Coronary artery (tissue), 2 donors: ENCODE data around the gene TRA2B.

Experiments
- DNase-seq: peaks from one replicate; pipeline ENCODE4 v3.0.0-alpha.2; 2017; ENCODE audit warnings: low spot score
- H3K27ac ChIP-seq, 2 donors: fragments of 200-600 bp; sonication (generic); one replicate each; pipeline ENCODE4 v1.5.1; 2016 to 2019
- H3K4me3 ChIP-seq: fragments of 200-600 bp; sonication (generic); 2 replicates; pipeline ENCODE4 v1.5.1; 2016; ENCODE audit warnings: mild to moderate bottlenecking, moderate library complexity
- TF ChIP-seq, protein P1 (sequence below): fragments of 200-600 bp; sonication (generic); IDR thresholded peaks from one replicate; pipeline ENCODE4 v1.5.1; 2019; ENCODE audit warnings: antibody characterized with exemption

Gene TRA2B

DNA sequence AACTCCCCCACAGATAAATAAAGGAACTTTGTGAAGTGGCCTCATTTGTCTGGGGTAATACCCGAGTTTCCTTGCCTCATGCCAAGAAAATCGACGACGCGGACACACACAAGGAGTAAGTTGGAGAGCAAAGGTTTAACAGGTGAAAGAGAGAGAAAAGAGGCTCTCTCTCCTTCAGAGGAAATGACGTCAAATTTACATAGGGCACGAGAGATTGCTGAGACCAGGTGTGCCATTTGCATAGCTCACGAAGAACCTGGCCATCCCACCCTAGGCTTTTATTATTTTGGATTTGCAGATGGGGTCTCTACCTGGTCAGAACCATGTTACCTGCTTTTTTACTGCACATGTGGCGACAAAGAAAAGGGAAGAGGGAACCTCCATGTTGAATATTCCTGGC lies 63.7 kb downstream of the TRA2B start:
- no peak for DNase-seq
- TF ChIP-seq, protein P1, sequence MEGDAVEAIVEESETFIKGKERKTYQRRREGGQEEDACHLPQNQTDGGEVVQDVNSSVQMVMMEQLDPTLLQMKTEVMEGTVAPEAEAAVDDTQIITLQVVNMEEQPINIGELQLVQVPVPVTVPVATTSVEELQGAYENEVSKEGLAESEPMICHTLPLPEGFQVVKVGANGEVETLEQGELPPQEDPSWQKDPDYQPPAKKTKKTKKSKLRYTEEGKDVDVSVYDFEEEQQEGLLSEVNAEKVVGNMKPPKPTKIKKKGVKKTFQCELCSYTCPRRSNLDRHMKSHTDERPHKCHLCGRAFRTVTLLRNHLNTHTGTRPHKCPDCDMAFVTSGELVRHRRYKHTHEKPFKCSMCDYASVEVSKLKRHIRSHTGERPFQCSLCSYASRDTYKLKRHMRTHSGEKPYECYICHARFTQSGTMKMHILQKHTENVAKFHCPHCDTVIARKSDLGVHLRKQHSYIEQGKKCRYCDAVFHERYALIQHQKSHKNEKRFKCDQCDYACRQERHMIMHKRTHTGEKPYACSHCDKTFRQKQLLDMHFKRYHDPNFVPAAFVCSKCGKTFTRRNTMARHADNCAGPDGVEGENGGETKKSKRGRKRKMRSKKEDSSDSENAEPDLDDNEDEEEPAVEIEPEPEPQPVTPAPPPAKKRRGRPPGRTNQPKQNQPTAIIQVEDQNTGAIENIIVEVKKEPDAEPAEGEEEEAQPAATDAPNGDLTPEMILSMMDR: no peak
- H3K4me3 ChIP-seq: no peak overlapping the region
- H3K27ac ChIP-seq: no peak overlapping the region

DNA sequence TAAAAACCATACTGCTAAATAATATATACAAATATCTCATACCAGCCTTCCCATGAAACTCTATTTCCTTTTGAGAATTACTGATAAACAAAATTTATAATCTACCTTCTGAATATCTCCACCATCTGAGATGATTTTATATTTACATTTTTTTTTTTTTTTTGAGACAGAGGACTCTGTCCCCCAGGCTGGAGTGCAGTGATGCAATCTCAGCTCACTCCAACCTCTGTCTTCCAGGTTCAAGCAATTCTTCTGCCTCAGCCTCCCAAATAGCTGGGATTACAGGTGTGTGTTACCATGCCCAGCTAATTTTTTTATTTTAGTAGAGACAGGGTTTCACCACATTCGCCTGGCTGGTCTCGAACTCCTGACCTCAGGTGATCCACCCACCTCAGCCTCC lies 70.2 kb downstream of the TRA2B start:
- DNase-seq: no peak
- TF ChIP-seq, protein P1: no peak
- no peak overlapping the region for H3K27ac ChIP-seq
- no peak overlapping the region for H3K4me3 ChIP-seq

DNA sequence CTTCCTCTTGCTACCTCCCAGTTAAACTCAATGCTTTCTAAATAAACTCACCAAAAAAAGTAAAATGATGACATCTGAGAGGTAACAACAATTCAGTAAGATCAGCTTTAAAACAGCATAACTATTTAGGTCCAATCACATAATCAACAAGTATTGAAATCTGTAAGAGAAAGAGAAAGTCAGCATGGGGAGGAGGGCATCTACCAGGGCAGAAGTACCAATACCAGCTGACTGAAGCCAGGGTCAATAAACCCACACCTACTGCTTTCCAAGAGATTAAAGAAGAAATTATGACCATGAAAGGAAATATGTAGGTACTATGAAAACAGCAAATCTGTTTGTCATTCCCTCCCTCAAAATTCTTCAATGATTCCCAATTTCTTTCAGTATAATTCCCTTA lies 70.8 kb downstream of the TRA2B start:
- no peak overlapping the region for H3K27ac ChIP-seq
- no peak overlapping the region for H3K4me3 ChIP-seq
- DNase-seq: no peak
- TF ChIP-seq, protein P1: no peak

DNA sequence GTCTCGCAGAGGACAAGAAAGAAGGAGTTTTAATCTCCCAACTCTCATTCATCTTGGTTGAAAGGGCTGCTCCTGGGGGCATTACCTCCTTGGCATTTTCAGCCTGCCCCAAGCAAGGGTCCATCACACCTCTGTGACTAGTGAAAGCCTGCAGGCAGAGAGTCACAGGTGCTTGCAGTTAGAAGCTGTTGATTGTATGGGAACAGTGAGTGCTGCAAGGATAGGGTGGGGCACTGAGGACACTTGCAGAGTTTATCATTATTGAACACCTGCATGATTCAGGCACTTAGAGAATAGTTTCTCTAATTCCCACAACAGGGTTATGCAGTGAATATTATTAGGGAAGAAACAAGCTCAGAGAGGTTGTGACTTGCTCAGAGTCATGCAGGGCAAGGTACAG lies 71.3 kb downstream of the TRA2B start:
- H3K27ac ChIP-seq: no peak overlapping the region
- TF ChIP-seq, protein P1: no peak
- no peak for DNase-seq
- no peak overlapping the region for H3K4me3 ChIP-seq
